GM21723 (cell line): ENCODE data around the gene GLTP.

Source experiments
- ATAC-seq: cut with Tn5 transposase; IDR thresholded peaks from one replicate; pipeline ENCODE4 v1.9.1; 2021; ENCODE audit warnings: mild to moderate bottlenecking, moderate library complexity; ENCODE audit not compliant: unreplicated experiment

The GLTP gene

DNA sequence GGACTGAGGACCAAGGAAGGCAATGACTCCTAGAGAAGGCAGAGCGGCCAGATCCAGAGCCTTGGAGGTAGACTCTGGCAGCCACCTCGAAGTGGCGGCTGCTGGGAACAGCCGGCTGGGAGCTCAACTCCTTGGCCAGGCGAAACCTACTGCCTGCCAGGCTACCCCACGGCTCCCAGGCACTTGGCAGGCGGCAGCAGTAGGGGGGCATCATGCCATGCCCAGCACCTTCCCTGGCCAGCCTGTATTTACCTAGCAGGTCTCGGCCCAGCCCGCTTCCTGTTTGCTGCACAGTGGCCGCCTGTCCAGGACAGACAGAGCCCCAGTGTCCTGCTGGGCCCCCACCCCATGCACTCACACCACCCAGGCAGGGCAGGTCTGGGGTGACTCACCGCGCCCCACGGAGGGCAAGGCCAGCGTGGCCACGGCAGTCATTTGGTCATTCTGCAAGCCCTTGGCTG lies 57.4 kb downstream of the GLTP start:
- ATAC-seq: no peak

DNA sequence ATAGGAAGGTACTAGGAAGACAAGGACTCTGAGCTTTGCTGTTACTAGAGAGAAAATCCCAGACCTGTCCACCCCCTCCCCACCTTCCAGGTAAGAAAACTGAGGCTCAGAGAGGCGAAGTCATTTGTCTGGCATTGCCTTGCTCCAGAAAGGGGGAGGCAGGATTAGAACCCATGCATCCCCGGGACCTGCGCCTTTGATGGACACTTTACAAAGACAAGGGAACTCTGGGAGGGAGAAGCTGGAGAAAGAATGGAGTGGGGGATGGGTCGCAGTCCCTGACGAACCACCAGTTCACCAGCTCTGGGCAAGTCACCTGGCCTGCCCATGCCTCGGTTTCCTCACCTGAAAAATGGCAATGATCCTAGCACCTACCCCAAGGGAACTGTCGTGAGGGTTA lies 57.9 kb downstream of the GLTP start:
- no peak for ATAC-seq

DNA sequence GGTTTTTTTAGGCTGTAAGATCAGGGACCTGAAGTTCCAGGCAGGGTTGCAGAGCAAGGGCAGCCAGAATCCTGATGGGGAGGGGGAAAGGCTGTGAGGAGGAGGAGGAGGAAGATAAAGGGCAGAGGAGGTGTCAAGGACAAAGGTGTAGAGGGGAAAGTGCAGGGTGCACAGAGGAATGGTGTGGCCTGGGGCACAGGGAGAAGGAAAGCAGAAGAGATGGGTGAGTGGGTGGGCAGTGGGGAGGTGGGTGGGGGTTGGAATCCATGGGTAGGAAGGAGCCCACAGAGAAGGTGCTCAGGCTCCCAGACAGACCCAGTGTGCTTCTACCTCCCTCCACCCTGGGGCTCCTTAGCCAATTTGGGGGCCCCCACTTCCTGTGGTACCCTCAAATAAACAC lies 58.4 kb downstream of the GLTP start:
- no peak for ATAC-seq

DNA sequence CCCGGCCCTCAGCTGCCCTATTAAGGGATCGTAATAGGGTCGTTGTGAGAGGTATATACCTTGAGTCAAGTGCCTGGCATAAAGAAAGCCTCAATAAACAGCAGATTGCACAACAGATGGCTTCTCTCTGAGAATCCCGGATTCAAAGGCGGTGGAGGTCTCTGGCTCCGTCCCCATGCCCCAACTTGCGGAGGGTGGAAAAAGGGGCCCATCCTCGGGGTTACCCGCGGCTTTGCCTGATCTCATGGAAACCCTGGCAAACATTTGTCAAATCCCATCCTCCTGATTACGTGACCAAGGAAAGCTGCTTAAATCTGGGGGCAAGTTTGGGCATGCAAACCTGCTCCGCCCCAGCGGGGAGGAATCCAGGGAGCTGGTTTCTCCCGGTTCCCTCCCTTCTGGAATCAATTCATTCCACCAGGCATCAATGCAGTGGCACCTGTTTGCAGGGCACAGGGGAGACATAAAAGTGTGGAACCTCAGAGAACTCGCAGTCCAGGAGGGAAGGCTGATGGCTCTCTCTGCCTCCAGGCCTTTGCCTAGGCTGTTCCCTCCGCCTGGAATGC lies 59.4 kb downstream of the GLTP start:
- no peak for ATAC-seq

DNA sequence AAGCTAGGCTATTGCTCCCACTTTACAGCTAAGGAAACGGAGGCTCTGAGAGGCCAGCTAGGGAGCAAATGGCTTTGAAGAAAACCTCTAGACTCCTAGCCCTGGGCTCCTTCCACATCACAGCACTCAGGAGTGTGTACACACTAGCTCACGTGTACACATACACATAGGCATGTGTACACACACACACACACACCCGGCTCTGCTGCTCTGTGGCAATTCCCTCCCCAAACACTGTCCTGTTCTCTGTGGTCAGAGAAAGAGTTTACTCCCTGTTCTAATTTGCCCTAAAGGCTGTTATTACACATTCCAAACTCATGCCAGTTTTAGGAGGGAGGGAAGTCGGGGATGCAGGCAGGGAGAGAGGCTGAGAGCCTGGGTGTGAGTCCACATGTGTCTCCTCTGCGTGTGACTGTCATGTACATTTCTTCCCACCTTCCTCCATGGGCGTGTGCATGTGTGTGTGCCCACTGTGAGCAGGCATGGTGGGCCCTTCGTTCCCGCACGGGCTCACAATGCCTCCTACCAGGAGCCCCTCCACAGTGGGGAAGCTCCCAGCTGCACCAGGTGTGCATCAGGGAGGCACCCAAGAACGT lies 61.3 kb downstream of the GLTP start:
- ATAC-seq: no peak

DNA sequence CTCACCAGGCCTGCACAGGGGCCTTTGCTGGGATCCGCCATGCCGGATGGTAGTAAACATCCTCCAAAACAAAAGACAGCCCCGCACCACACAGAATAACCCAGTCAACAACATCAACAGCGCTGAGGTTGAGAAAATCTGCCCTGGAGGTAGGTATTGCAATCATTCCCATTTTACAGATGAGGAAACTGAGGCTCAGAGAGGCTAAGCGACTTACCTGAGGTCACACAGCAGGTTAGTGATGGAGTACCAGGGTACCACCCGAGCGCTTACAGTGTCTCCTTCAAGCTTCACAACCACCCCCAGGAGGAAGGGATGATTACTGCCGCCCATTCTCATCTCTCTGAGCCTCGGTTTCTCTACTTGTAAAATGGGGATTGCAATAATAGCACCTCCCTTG lies 62.1 kb downstream of the GLTP start:
- ATAC-seq: no peak

DNA sequence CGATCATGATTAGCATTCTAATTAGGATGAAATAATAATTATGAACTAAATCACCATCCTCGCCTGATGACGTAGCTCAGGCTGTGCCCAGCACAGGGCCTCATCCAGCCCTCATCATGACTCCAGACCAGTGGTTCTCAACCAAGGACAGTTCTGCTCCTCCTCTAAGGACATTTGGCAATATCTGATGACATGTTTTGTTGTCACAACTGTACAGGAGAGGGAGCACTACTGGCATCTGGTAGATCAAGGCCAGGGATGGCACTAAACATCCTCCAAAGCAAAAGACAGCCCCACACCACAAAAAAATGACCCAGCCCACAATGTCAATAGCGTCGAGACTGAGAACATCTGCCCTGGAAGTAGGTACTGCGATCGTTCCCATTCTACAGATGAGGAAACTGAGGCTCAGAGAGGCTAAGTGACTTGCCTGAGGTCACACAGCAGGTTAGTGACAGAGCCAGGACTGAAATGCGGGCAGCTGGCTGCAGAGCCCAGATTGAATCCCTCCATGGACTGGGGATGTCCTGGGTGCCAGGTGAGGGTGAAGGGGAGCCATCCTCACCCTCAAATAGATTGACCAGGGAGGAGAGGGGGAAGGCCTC lies 62.6 kb downstream of the GLTP start:
- ATAC-seq: no peak

DNA sequence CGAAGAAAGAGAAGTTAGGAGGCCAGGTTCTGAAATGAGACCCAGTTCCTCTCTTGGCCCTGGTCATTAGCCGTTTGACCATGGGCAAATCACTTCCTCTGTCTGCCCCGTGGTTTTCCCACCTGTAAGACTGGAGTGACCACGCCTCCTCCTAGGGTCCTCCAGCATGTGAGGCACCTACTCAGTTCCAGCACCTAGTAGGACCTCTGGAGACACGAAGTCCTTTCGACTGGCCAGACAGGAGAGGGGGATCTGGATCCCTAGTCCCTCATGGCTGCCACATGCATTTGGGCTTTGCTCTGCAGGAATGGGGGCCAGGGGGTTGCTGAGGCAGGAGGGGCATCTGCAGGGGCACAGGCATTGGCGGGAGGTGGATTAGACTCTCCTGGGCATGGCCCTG lies 63.5 kb downstream of the GLTP start:
- ATAC-seq: no peak

DNA sequence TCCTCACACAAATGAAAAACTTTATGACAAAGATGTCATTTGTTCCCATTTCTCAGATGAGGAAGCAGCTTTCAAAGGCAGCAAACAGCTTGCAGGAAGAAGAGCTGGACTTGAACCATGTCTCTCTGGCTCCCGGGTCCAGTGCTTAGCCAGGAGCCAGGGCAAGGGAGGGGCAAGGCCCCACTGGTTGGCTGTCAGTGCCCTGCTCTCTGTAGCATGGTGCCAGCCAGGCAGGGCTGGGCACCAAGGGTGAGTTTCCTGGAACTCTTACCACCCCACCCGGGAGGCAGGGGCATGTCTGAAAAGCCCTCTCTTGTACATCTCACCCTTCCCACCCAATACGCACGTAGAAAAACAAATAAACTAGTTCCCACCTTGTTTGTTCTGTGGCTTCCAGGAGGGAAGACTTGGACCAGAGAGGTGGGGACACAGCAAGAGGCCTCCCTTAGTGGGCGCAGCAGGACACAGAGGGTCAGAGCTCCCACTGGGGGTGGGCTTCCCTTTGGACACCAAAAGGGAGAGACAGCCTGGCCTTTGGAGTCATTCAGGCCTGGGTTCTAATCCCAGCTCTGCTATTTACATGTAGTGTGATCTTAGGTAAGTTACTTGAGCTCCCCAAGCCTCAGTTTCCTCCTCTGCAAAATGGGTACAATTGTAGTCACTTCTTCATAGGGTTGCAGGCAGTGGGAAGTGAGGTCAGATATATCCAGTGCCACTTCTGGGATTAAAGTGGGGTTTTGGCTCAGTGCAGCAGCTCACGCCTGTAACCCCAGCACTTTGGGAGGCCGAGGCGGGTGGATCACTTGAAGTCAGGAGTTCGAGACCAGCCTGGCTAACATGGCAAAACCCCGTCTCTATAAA lies 64.4 kb downstream of the GLTP start:
- no peak for ATAC-seq

DNA sequence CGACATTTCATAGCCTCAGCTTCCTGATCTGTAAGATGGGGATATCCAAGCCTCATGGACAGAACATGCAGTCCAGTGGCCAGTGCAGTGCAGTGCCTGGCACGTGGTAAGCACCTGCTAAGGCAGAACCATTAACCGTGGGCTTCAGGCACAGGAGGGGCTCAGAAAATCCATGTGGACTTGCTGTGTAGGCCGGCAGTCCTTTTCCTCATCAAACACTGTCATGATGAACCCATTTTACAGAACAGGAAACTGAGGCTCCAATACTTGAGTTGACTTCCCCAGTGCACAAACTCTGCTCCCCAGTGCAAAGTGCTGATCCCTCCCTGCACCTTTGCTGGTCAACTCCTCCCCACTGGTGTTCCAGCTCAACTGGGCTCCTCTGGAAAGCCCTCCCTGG lies 65.1 kb downstream of the GLTP start:
- no peak for ATAC-seq

DNA sequence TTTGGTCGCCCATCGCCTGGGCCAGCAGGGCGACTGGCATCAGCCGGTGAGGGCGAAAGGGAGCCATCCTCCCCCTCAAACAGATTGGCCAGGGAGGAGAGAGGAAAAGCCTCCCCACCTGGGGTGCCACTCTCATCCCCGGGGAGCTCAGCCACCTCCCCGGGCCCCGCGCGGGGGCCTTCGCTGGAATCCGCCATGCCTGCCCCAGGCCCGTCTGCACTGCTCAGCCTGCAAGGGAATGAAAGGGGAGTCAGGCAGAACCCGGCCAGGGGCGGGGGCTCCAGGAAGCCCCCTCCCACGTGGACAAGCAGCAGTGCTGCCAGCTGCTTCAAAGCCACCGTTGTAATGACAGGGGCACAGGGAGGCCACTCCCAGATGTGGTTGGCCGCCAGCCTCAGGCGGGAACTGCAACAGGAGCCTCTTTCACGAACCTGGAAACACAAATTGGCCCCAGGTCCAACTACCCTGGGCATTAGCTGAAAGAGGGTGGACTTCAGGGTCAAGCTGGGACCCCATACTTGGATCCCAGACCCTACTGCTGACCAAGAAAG lies 65.7 kb downstream of the GLTP start:
- ATAC-seq: no peak

DNA sequence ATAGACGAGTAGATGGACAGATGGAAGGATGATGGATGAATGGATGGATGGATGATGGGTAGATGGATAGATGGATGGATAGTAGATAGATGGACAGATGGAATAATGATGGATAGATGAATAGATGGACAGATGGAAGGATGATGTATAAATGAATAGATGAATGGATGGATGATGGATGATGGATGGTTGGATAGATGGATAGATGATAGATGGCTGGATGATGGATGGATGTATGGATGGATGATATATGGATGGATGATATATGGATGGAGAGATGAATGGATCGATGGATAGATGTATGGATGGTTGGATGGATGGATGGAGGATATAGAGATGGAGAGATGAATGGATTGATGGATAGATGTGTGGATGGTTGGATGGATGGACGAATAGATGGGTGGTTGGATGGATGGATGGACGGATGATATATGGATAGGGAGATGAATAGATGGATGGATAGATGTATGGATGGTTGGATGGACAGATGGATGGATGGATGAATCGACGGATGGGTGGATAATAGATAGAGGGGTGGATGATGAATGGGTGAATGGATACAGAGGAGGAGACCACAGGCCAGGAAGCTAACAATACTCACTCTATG lies 66.4 kb downstream of the GLTP start:
- no peak for ATAC-seq

DNA sequence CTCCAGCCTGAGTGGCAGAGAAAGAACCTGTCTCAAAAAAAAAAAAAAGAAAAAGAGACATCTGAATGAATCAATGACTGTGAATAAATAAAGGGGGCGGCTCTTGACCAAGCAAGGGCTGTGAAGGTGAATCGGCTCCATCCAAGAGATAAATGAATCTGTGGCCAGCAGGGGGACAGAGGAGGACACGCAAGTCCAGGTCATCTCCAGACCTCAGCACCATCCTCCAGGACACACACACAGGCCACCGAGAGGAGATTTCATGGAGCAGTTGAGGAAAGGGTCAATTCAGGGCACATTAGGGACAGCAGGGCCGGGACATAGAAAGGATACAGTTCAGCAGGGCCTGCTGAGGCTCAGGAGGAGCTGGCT lies 68.7 kb downstream of the GLTP start:
- no peak for ATAC-seq

DNA sequence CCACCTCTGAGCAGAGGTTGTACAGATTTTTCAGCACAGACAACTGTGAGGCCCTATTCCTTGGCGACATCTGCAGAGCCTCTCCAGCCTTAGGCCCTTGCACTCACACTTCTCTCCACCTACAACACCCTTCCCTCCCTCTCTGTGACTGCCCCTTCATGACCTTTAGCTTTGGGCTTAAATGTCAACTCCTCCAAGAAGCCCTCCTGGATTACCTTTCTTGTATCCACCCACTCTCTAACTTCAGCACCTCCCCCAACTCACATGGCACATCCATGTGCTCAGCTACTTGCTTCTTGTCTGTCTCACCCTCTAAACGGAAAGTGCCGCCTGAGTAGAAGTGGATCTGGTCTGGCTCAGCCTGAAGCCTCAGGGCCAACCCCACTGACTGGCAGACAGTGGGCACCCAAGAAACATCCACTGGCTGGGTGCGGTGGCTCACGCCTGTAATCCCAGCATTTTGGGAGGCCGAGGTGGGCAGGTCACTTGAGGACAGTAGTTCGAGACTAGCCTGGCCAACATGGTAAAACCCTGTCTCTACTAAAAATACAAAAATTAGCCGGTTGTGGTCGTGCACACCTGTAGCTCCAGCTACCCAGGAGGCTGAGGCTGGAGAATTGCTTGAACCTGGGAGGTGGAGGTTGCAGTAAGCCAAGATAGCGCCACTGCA lies 69.3 kb downstream of the GLTP start:
- no peak for ATAC-seq

DNA sequence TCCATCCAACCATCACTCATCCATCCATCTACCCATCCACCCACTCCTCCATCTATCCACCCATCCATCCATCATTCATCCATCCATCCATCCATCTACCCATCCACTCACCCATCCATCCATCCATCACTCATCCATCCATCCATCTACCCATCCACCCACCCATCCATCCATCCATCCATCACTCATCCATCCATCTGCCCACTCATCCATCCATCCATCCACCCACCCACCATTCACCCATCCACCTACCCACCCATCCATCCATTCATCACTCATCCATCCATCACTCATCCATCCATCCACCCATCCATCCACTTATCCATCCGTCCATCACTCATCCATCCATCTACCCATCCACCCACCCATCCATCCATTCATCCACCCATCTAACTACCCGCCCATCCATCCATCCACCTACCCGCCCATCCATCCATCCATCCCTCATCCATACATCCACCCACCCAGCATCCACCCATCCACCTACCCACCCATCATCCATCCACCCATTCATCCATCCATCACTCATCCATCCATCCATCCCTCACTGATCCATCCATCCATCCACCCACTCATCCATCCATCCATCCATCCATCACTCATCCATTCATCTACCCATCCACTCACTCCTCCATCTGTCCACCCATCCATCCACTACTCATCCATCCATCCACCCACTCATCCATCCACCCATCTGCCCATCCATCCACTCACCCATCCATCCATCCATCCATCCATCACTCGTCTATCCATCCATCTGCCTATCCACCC lies 71.3 kb downstream of the GLTP start:
- ATAC-seq: no peak

DNA sequence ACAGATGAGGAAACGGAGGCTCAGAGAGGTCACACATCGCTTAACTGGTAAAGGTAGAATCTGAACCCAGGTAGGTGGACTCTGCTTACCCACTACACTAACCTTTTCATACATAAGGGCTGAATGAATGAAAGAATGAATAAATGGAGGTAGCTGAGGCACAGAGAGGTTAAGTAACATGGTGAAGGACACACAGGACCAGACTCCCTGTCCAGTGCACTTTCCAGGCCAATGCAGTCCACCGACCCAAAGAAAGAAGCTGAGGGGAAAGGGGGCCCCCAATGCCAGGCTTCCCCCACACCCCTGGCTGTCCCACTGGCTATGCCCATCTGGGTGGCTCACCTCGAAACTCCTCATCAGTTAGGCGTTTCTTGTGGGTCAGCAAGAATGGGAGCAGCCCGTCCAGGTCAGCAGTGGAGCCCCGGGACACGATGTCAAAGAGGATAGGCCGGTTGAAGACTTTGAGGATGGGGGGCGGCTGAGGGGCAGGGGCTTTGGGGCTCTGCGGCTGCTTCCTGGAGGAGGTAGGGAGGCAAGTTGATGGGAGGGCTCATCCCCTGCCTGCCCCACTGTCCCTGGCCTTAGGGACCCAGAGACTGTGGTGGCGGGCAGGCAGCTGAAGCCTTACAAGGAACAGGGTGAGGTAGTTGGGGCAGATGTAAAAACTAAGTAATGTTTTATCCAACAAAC lies 72.2 kb downstream of the GLTP start:
- ATAC-seq: no peak

DNA sequence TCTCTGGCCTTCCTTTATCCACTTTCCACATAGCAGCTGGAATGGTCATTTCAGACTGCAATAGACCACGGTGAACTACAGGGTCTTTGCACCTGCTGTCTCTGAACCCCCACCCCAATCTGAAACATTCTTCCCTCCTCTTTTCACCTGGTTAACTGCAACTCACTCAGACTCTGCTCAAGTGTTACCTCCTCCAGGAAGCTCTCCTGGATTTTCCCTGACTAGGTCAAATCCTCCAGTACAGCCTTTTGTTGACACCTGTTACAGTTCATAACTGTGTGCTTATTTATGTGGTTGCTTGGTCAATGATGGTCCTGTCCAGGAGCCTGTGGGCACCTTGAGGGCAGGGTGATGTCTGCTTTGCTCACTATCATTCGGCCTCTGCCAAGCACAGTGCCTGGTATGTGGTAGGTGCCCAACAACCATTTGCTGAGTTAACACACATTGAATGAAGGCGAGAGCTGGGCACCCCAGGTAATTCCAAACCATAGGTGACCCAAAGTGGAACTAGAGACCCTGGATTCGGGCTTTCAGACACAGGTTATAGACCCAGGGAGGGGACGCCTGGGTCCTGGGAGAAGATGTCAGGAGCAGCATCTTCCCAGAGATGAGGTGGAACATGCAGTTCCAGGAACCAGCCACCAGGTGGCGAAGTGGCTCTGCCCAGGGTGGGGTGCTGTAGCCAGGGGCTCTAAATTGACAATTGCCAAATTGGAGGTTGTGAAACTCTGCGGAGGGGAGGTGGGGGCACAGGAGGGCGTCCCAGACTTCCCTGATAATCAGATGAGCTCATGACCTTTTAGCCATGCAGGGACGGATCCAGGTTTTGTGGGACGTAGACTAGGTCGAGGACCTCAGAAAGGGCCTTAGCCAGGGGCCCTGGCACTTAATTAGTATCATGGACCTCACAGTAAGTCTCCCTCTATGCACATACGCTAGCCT lies 75.2 kb downstream of the GLTP start:
- ATAC-seq: no peak

DNA sequence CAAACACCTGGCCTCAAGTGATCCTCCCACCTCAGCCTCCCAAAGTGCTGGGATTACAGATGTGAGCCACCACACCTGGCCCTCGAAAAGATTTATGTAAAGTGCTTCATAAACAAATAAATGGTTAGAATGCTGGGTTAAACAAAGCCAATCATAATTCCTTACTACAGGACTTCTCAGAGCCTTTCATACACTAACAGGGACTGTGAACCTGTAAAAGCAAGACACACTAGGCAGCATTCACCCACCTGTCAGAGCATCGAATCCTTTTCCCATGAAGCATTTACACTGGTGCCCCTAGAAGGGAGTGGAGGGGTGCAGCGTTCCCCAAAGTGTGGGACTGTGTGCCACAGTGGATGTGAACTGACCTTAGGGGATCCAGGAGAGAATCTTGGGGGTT lies 76.7 kb downstream of the GLTP start:
- no peak for ATAC-seq
